TTC549 (cell line): ENCODE data around the gene LRRC3C.
"Not testable (repeated sequence)": the region's sequence is repeated elsewhere in the genome, so short reads cannot be mapped to it uniquely, and the experiment has no call there.

Experiments used
- FAIRE-seq: peaks from 2 replicates; lab custom pipeline; 2012; peaks lifted over from hg19 to GRCh38; lab: Jason Lieb, UNC

LRRC3C gene

GRCh38 chr17:39927101-39927928, at the start of gene LRRC3C, which contains the start of gene ORMDL3:
Gene LRRC3C (plus strand): TSS chr17:39927732. CDS start chr17:39941524, 13,792 bp downstream.
Gene ORMDL3 (minus strand): TSS chr17:39927601. CDS start chr17:39924203, 3,398 bp downstream.
- peak; percentile 70 for FAIRE-seq

GRCh38 chr17:39886102-39886501, 41.4 kb upstream of the LRRC3C start:
- FAIRE-seq: not testable (repeated sequence)

- FAIRE-seq: no peak
Observed at GRCh38 chr17:39887078-39887477, 40.5 kb upstream of the LRRC3C start.

- no peak for FAIRE-seq
Observed at GRCh38 chr17:39889200-39889599, 38.3 kb upstream of the LRRC3C start.

- no peak for FAIRE-seq
Observed at GRCh38 chr17:39894681-39895376, 32.7 kb upstream of the LRRC3C start.

GRCh38 chr17:39898088-39898487, 29.4 kb upstream of the LRRC3C start:
- no peak for FAIRE-seq

GRCh38 chr17:39899215-39899614, 28.3 kb upstream of the LRRC3C start:
- FAIRE-seq: no peak

- FAIRE-seq: not testable (repeated sequence)
Observed at GRCh38 chr17:39902027-39902426, 25.5 kb upstream of the LRRC3C start.

- FAIRE-seq: no peak
Observed at GRCh38 chr17:39903158-39903884, 24.2 kb upstream of the LRRC3C start.

GRCh38 chr17:39904990-39905288, 22.6 kb upstream of the LRRC3C start:
- FAIRE-seq: no peak

GRCh38 chr17:39908789-39909352, 18.7 kb upstream of the LRRC3C start:
- no peak for FAIRE-seq

GRCh38 chr17:39913989-39914388, 13.5 kb upstream of the LRRC3C start:
- FAIRE-seq: no peak

- no peak for FAIRE-seq
Observed at GRCh38 chr17:39915559-39915958, 12.0 kb upstream of the LRRC3C start.

- FAIRE-seq: no peak
Observed at GRCh38 chr17:39916918-39917317, 10.6 kb upstream of the LRRC3C start.

- no peak for FAIRE-seq
Observed at GRCh38 chr17:39919087-39919683, 8.3 kb upstream of the LRRC3C start.

GRCh38 chr17:39920218-39921210, 7.0 kb upstream of the LRRC3C start:
- no peak for FAIRE-seq

- no peak for FAIRE-seq
Observed at GRCh38 chr17:39921323-39921722, 6.2 kb upstream of the LRRC3C start.

- no peak for FAIRE-seq
Observed at GRCh38 chr17:39922006-39922405, 5.5 kb upstream of the LRRC3C start.

GRCh38 chr17:39923230-39923629, 4.3 kb upstream of the LRRC3C start:
- no peak for FAIRE-seq

GRCh38 chr17:39923836-39924690, 3.5 kb upstream of the LRRC3C start:
- no peak for FAIRE-seq
